ENCODE data around the gene FAM20A. TPM values are rescaled to one million over a fixed set of nuclear protein-coding genes. Genes with fewer than 3 reads are reported as not detected.

FAM20A gene
- not detected for total RNA-seq

- Mint-ChIP-seq H3K27ac (no peak within 1 kb of the TSS), H3K9me3 (no peaks in the 10 kb centered on the region), H3K4me1 (ENCODE audit: low read depth) (peaks cover 8% of the 10 kb centered on the region), H3K4me3 (no peak within 1 kb of the TSS), H3K36me3 (no peaks in the 10 kb centered on the region), H3K27me3 (peaks cover 52% of the 10 kb centered on the region)
- intact Hi-C loops (cut with micrococcal nuclease), result no loop called here
- DNase-seq, result peak; percentile 16
- POLR2A ChIA-PET, result no interaction called here
- CTCF ChIA-PET, result interaction anchor here (1.7 kb wide), 1 partner anchor 13 kb away, joined by 6 read pairs; no protein-coding TSS in a partner anchor
These were observed at the start of gene FAM20A for GRCh38 chr17:68600931-68601564. Gene FAM20A, minus strand, starts transcription at chr17:68601367. Its CDS starts 701 bp downstream, at chr17:68600666.

- Mint-ChIP-seq H3K27ac (no peak overlapping the region), H3K4me1 (ENCODE audit: low read depth) (no peaks in the 10 kb centered on the region), H3K27me3 (peaks cover 13% of the 10 kb centered on the region), H3K36me3 (no peaks in the 10 kb centered on the region), H3K4me3 (no peak overlapping the region), H3K9me3 (peaks cover 4% of the 10 kb centered on the region)
- POLR2A ChIA-PET, result no interaction called here
- CTCF ChIA-PET, result no interaction called here
- no peak for DNase-seq
- intact Hi-C loops (cut with micrococcal nuclease), result no loop called here
These were observed 48.2 kb upstream of the FAM20A start for GRCh38 chr17:68649324-68649723.

GRCh38 chr17:68646626-68647526 is 45.7 kb upstream of the FAM20A start:
- intact Hi-C loops (cut with micrococcal nuclease), result no loop called here
- Mint-ChIP-seq H3K9me3 (peaks cover 4% of the 10 kb centered on the region), H3K4me3 (no peak overlapping the region), H3K4me1 (ENCODE audit: low read depth) (no peaks in the 10 kb centered on the region), H3K27ac (no peak overlapping the region), H3K36me3 (no peaks in the 10 kb centered on the region), H3K27me3 (peaks cover 17% of the 10 kb centered on the region)
- no peak for DNase-seq
- ChIA-PET POLR2A (no interaction called here), CTCF (no interaction called here)

DNA sequence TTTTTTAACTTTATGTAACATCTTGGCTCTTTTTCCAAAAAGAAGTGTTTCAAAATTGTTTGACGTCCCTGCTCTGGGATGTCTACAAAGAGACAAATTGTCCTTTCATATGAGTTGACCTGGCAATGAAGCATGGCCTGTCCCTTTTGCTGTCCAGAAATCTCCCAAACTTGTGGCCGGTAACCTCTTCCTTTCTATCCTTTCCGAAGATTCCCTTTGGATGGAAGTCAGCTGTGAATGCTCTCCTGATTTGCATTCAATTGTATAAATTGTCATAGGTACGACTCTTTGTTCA is 40.9 kb upstream of the FAM20A start:
- H3K4me1 Mint-ChIP-seq (ENCODE audit: low read depth), result no peaks in the 10 kb centered on the region
- H3K36me3 Mint-ChIP-seq, result no peaks in the 10 kb centered on the region
- ChIA-PET POLR2A (no interaction called here), CTCF (no interaction called here)
- peaks cover 6% of the 10 kb centered on the region for H3K9me3 Mint-ChIP-seq
- no peak overlapping the region for H3K27ac Mint-ChIP-seq
- H3K4me3 Mint-ChIP-seq, result no peak overlapping the region
- intact Hi-C loops (cut with micrococcal nuclease), result no loop called here
- DNase-seq, result no peak
- H3K27me3 Mint-ChIP-seq, result peaks cover 19% of the 10 kb centered on the region

DNA sequence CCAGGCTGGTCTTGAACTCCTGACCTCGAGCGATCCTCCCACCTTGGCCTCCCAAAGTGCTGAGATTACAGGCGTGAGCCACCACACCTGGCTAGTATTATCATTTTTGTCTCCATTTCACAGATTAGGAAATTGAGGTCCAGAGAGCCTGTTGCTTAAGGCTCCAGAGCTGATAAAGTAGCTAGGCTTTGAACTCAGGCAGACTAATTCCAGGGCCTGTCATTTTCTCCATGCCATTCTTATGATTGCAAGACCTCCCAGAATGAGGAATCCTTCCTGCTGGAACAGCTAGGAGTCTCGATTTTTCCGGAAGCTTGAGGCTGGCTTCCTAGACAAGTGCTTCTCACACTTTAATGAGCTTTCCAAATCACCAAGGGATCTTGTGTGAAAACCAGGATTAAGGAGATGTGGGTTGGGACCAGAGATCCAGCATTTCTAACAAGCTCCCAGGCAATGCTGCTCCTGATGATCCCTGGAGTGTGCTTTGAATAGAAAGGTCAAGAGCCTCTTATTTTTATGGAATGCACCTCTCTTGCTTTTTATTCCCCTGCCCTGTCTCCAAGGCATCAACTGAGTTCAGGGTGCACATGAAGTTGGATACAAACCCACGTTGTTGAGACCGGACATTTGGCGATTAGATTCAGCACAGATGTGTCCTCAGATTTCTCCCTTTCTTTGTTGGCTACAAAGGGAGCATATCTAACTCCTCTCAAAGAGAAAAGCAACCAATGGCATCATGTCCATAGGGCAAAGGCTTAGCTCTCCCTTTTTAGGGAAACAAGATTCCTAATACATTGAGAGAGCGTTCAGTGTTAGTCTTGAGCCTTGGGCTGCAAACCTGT is 40.3 kb upstream of the FAM20A start:
- CTCF ChIA-PET, result no interaction called here
- H3K9me3 Mint-ChIP-seq, result peaks cover 6% of the 10 kb centered on the region
- H3K4me3 Mint-ChIP-seq, result no peak overlapping the region
- intact Hi-C loops (cut with micrococcal nuclease), result no loop called here
- no peaks in the 10 kb centered on the region for H3K36me3 Mint-ChIP-seq
- H3K27ac Mint-ChIP-seq, result no peak overlapping the region
- DNase-seq, result no peak
- H3K4me1 Mint-ChIP-seq (ENCODE audit: low read depth), result no peaks in the 10 kb centered on the region
- H3K27me3 Mint-ChIP-seq, result peaks cover 19% of the 10 kb centered on the region
- POLR2A ChIA-PET, result no interaction called here

- H3K4me1 Mint-ChIP-seq (ENCODE audit: low read depth), result no peaks in the 10 kb centered on the region
- CTCF ChIA-PET, result no interaction called here
- POLR2A ChIA-PET, result no interaction called here
- no peak overlapping the region for H3K27ac Mint-ChIP-seq
- DNase-seq, result no peak
- H3K36me3 Mint-ChIP-seq, result no peaks in the 10 kb centered on the region
- peaks cover 16% of the 10 kb centered on the region for H3K27me3 Mint-ChIP-seq
- no peak overlapping the region for H3K4me3 Mint-ChIP-seq
- intact Hi-C loops (cut with micrococcal nuclease), result no loop called here
- H3K9me3 Mint-ChIP-seq, result peaks cover 6% of the 10 kb centered on the region
These were observed 39.2 kb upstream of the FAM20A start for GRCh38 chr17:68640242-68640989.

GRCh38 chr17:68634345-68634876 is 33.2 kb upstream of the FAM20A start:
- Mint-ChIP-seq H3K4me1 (ENCODE audit: low read depth) (no peaks in the 10 kb centered on the region), H3K9me3 (peaks cover 6% of the 10 kb centered on the region), H3K27ac (no peak overlapping the region), H3K27me3 (peaks cover 5% of the 10 kb centered on the region), H3K4me3 (no peak overlapping the region), H3K36me3 (no peaks in the 10 kb centered on the region)
- ChIA-PET POLR2A (no interaction called here), CTCF (no interaction called here)
- DNase-seq, result no peak
- intact Hi-C loops (cut with micrococcal nuclease), result no loop called here

DNA sequence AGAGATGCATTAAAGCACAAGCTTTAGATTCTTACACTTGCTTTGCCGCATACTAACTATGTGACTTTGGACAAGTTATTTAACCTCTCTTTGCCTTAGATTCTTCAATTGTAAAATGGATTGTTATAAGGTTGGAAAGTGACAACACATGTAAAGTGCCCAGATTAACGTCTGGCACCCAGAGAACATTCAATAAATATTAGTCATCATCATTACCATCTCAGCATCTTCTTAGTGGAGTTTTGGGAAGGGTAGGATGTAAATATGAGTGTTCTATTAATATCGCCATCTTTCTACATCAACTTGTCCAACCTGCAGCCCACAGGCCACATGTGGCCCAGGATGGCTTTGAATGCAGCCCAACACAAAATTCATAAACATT is 27.4 kb upstream of the FAM20A start:
- ChIA-PET POLR2A (no interaction called here), CTCF (no interaction called here)
- Mint-ChIP-seq H3K27me3 (peaks cover 10% of the 10 kb centered on the region), H3K36me3 (no peaks in the 10 kb centered on the region), H3K4me1 (ENCODE audit: low read depth) (no peaks in the 10 kb centered on the region), H3K9me3 (no peaks in the 10 kb centered on the region), H3K4me3 (no peak overlapping the region), H3K27ac (no peak overlapping the region)
- DNase-seq, result no peak
- intact Hi-C loops (cut with micrococcal nuclease), result no loop called here

DNA sequence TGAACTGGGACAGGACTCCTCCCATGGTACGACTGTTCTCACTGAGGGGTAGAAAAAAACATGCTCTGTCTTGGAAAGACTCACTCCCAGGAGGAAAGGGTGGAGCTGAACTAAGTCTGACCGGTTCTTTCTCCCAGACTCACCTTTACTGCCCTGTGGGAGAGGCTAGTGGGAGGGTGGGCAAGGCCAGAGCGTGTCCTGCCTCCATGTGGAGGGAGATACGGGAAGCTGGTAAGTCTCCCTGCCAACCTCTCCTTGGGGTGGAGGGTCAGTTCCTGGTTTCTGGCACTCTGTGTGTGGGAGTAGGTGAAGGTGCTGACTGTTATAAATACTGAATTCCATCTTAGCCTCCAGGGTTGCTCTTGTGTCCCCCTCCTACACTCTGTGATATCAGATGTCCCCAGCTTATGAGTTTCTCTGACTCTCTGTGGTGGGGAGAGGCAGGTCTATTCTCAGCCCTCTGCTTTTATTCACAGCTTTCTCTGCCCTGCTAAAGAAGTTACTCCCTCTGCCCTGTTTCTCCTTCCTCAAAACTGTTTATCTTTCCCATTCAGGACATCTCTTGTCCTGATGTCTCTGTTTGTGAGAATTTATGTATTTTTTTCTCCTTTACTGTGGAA is 26.9 kb upstream of the FAM20A start:
- intact Hi-C loops (cut with micrococcal nuclease), result no loop called here
- H3K27ac Mint-ChIP-seq, result no peak overlapping the region
- H3K27me3 Mint-ChIP-seq, result peaks cover 10% of the 10 kb centered on the region
- CTCF ChIA-PET, result no interaction called here
- no peak overlapping the region for H3K4me3 Mint-ChIP-seq
- H3K4me1 Mint-ChIP-seq (ENCODE audit: low read depth), result no peaks in the 10 kb centered on the region
- H3K9me3 Mint-ChIP-seq, result no peaks in the 10 kb centered on the region
- POLR2A ChIA-PET, result no interaction called here
- DNase-seq, result no peak
- H3K36me3 Mint-ChIP-seq, result no peaks in the 10 kb centered on the region

DNA sequence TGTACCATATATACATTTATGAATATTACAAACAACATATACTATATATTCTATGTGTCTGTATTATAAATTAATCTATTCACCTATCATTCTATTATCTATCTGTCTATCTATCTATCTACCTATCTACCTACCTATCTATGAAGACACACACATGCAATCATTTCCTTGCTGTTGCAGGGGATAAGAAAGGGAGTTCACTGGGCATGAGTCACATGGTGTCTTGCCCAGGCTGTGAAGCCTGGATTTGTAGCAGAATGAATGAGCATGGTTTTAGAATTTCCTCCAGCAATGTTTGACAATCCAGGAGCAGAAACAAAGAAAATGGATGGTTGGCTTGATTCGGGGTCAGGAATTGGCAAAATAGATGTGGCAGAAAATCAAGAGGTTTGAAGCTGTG is 23.2 kb upstream of the FAM20A start:
- ChIA-PET POLR2A (no interaction called here), CTCF (no interaction called here)

GRCh38 chr17:68623811-68624210 is 22.6 kb upstream of the FAM20A start:
- Mint-ChIP-seq H3K9me3 (no peaks in the 10 kb centered on the region), H3K36me3 (no peaks in the 10 kb centered on the region), H3K4me1 (ENCODE audit: low read depth) (no peaks in the 10 kb centered on the region), H3K27me3 (peaks cover 14% of the 10 kb centered on the region), H3K27ac (no peak overlapping the region), H3K4me3 (no peak overlapping the region)
- no peak for DNase-seq
- ChIA-PET CTCF (no interaction called here), POLR2A (no interaction called here)
- intact Hi-C loops (cut with micrococcal nuclease), result no loop called here

More for the DNA sequence above, 23.2 kb upstream of the FAM20A start:
- Mint-ChIP-seq H3K27me3 (peaks cover 12% of the 10 kb centered on the region), H3K9me3 (no peaks in the 10 kb centered on the region), H3K36me3 (no peaks in the 10 kb centered on the region), H3K27ac (no peak overlapping the region), H3K4me1 (ENCODE audit: low read depth) (no peaks in the 10 kb centered on the region), H3K4me3 (no peak overlapping the region)
- no peak for DNase-seq
- intact Hi-C loops (cut with micrococcal nuclease), result no loop called here

Data from activated CD4-positive, alpha-beta memory T cell treated with anti-CD3 and anti-CD28 coated beads for 36 hours (primary cell).